Lower lobe of right lung (tissue), 2 donors: ENCODE results near the gene RAB3GAP1. TPM values are rescaled to one million over a fixed set of nuclear protein-coding genes. Genes with fewer than 3 reads are reported as not detected.
A peak's percentile ranks its signal among the peaks of the same experiment; 100 is the strongest.

ENCODE experiments used
- ATAC-seq, 2 donors: fragments of 200-7000 bp; cut with Tn5 transposase; one replicate each; pipeline ENCODE4 v1.9.1; 2020 to 2022; ENCODE audit warnings: mild to moderate bottlenecking in 2 of 2, moderate library complexity in 2 of 2
- DNase-seq: peaks from one replicate; pipeline ENCODE4 v3.0.0-alpha.2; 2020
- H3K27ac ChIP-seq: fragments of 200-600 bp; one replicate; pipeline ENCODE4 v1.8.0; 2022
- H3K27me3 ChIP-seq: fragments of 200-600 bp; one replicate; pipeline ENCODE4 v1.8.0; 2022; ENCODE audit warnings: low read depth
- H3K36me3 ChIP-seq: fragments of 200-600 bp; one replicate; pipeline ENCODE4 v1.8.0; 2022; ENCODE audit warnings: mild to moderate bottlenecking
- H3K4me1 ChIP-seq: fragments of 200-600 bp; one replicate; pipeline ENCODE4 v1.8.0; 2022
- H3K4me3 ChIP-seq: fragments of 200-600 bp; one replicate; pipeline ENCODE4 v1.8.0; 2022; ENCODE audit warnings: mild to moderate bottlenecking
- H3K9me3 ChIP-seq: fragments of 200-600 bp; one replicate; pipeline ENCODE4 v1.8.0; 2022
- CTCF ChIP-seq: fragments of 200-600 bp; IDR thresholded peaks from one replicate; pipeline ENCODE4 v1.8.0; 2022; ENCODE audit warnings: antibody characterized with exemption, mild to moderate bottlenecking
- intact Hi-C: fragments of 100-400 bp; cut with DNase I; formaldehyde crosslinking; loops from one replicate; pipeline ENCODE4 v1.11.0; 2022
- total RNA-seq: library from RNA; stranded (reverse); fragmentation: NEBNext Ultra II Directional; extraction: Animal tissue kit (Norgen Biotek cat#: 25700); gene quantifications from one replicate; pipeline ENCODE4 v1.2.1, GENCODE V29; 2021
- donor health status: DM: no; HTN: yes; CAD: no; lungs with severe emphysema.

Gene RAB3GAP1
- total RNA-seq, 1 donor from 2014 or later, result 43.5 TPM

DNA sequence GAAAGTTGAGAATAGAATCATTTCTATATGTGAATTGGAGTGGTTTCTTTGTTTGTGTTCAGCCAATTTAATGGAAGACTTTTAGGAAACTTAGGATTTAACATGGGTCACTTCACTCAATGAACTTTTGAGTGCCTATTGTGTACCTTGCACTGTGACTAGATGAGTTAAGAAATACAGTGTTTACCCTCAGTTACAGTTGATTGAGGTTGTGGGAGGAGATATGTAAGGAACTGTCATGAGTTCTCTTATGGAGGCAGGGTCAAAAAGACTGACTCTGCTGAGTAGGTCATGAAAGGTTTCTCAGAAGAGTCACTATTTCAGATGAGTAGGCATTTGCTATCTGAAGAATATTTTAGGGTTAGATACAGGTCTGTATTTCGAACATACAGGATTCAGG, 98.6 kb downstream of the RAB3GAP1 start:
- Histone ChIP-seq H3K4me1 (no peaks in the 10 kb centered on the region), H3K27me3 (no peaks in the 10 kb centered on the region), H3K36me3 (peaks cover 57% of the 10 kb centered on the region), H3K27ac (no peak overlapping the region), H3K4me3 (no peak overlapping the region), H3K9me3 (no peaks in the 10 kb centered on the region)
- ATAC-seq (peak in 1 of 2 donors; percentile 59), DNase-seq (no peak)
- no peak for TF ChIP-seq CTCF
- intact Hi-C loops, result no loop called here

DNA sequence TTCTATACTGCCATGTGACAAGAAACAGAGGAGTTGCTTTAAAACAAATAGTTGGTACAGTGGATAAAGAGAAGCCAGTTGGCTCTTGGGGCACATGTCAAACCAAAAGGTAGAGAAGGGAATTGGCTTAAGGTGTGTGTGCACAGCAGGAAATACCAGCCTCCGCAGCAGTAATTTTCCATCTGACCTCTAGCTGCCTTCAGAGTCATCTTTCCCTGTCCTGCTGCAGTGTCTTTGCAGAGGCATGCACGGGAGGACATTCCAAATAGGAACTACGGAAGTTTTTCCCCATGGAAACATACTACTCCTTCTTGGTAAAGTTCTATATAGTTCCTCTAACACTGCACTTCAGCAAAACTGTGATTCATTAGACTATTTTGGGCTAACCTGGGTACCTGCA, 99.5 kb downstream of the RAB3GAP1 start:
- intact Hi-C loops, result no loop called here

GRCh38 chr2:135152361-135152760, 100.3 kb downstream of the RAB3GAP1 start:
- no peaks in the 10 kb centered on the region for H3K4me1 ChIP-seq
- H3K27me3 ChIP-seq, result no peaks in the 10 kb centered on the region
- no peak for TF ChIP-seq CTCF
- no peak for ATAC-seq
- H3K27ac ChIP-seq, result no peak overlapping the region
- H3K36me3 ChIP-seq, result peaks cover 71% of the 10 kb centered on the region
- H3K9me3 ChIP-seq, result no peaks in the 10 kb centered on the region
- H3K4me3 ChIP-seq, result no peak overlapping the region
- intact Hi-C loops, result no loop called here
- DNase-seq, result no peak

More for the DNA sequence above, 99.5 kb downstream of the RAB3GAP1 start:
- H3K9me3 ChIP-seq, result no peaks in the 10 kb centered on the region
- H3K4me3 ChIP-seq, result no peak overlapping the region
- H3K4me1 ChIP-seq, result no peaks in the 10 kb centered on the region
- no peak overlapping the region for H3K27ac ChIP-seq
- ATAC-seq (no peak), DNase-seq (no peak)
- no peaks in the 10 kb centered on the region for H3K27me3 ChIP-seq
- peaks cover 65% of the 10 kb centered on the region for H3K36me3 ChIP-seq
- TF ChIP-seq CTCF, result no peak

DNA sequence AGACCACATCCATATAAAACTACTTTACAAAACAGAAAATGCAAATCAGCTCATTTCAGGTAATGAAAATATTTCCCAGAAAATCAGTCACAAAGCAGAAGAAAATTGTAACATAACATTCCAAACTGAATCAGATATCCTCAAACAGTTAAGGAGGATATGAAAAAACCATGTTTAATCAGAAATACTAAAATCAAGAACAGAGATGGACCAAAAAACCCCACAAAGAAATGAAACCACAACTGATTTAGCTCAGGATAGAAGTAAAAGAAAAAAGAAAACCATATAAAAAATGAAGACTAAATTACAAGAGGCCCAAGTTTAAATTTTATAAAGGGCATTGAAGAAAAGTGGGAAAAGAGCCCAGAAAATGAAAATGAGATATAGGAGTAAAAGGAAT, 102.9 kb downstream of the RAB3GAP1 start:
- Histone ChIP-seq H3K36me3 (peaks cover 97% of the 10 kb centered on the region), H3K4me1 (no peaks in the 10 kb centered on the region), H3K9me3 (no peaks in the 10 kb centered on the region), H3K4me3 (no peak overlapping the region), H3K27me3 (no peaks in the 10 kb centered on the region), H3K27ac (no peak overlapping the region)
- DNase-seq (no peak), ATAC-seq (no peak)
- TF ChIP-seq CTCF, result no peak
- intact Hi-C loops, result no loop called here

DNA sequence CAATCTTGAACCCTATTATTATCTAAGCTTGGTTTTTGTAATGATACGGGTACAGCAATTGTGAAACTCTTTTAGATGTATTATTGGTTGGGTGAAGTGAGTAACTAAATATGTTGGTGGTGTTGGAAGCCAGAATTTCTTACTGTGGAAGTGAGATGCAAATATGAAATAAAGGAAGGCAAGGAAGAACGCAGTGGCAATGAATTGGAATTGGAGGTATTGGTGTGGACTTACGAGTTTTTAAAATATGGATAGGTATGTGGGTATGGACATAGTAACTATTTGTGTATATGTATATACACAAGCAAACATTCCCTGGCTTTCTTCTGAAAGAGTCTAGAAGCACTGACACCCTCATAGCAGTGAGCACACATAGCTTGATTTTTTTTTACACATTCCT, 105.8 kb downstream of the RAB3GAP1 start:
- Histone ChIP-seq H3K27ac (no peak overlapping the region), H3K27me3 (no peaks in the 10 kb centered on the region), H3K36me3 (peaks cover 93% of the 10 kb centered on the region), H3K4me1 (no peaks in the 10 kb centered on the region), H3K4me3 (no peak overlapping the region), H3K9me3 (no peaks in the 10 kb centered on the region)
- ATAC-seq, result no peak
- no peak for DNase-seq
- intact Hi-C loops, result no loop called here
- TF ChIP-seq CTCF, result no peak

GRCh38 chr2:135159191-135159590, 107.1 kb downstream of the RAB3GAP1 start:
- H3K36me3 ChIP-seq, result peaks cover 94% of the 10 kb centered on the region
- DNase-seq (no peak), ATAC-seq (no peak)
- no peak for TF ChIP-seq CTCF
- H3K9me3 ChIP-seq, result no peaks in the 10 kb centered on the region
- no peaks in the 10 kb centered on the region for H3K27me3 ChIP-seq
- no peak overlapping the region for H3K4me3 ChIP-seq
- no peaks in the 10 kb centered on the region for H3K4me1 ChIP-seq
- intact Hi-C loops, result no loop called here
- no peak overlapping the region for H3K27ac ChIP-seq
